ENCODE results near the gene KDM5B.
"Not testable (repeated sequence)": the region's sequence is repeated elsewhere in the genome, so short reads cannot be mapped to it uniquely, and the experiment has no call there.

KDM5B gene

DNA sequence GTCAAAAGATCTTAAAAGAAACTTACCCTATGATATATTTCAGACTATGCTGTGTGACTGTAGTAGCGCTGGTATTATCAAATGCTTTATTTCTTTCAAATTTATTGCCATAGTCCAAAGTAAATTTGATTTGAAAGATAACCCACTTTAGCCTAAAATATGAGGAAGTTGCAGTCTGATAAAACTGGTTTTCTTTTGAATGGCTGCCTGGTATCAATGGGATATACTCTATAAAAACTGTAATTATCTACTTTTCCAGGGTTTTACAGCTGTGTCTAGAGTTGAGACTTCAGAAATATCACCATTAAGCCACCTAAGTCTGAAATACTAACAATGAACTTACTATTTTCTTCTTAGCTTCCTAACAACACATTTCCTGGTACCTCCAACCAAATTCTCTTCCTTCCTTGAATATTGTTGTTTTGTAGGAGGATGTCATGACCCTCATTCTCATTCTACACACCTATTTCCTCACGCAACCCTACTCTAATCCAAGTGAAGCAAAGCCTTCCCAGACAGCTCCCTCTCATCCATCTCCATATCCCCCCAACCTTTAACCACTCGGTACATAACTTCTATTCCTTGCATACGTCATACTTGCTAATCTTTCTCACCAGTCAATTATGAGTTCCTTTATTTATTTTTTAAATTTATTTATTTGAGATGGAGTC lies 17.0 kb downstream of the KDM5B start:
- DNase-seq = no peak

DNA sequence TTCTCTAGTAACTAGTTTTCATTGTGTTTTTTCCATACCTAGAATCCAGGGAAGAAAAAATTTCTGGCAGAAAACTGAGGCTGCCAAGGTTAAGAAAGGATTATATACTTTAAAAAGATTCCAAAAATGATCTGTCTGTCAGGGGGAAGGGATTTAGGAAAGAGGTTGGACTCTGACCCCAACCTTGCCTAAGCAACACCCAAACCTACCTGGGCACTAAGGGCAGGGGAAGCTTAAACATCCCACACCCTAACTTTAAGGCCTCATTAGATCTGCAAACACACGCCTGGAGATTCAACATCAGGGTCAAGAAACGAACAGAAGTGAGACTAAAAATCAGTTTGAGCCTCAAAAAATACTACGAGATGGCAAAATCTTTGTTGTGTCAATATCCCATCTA lies 19.4 kb downstream of the KDM5B start:
- DNase-seq = no peak

DNA sequence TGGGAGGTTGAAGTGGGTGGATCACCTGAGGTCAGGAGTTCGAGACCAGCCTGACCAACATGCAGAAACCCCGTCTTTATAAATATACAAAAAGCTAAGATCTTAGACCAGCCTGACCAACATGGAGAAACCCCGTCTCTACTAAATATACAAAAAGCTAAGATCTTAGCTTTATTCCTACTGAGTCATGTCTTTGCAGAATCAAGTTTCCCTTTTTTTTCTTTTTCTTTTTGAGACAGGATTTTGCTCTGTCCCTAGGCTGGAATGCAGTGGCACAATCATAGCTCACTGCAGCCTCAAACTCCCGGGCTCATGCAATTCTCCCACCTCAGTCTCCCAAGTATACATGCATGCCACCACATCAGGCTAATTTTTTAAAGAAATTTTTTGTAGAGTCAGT lies 21.4 kb downstream of the KDM5B start:
- DNase-seq = no peak

DNA sequence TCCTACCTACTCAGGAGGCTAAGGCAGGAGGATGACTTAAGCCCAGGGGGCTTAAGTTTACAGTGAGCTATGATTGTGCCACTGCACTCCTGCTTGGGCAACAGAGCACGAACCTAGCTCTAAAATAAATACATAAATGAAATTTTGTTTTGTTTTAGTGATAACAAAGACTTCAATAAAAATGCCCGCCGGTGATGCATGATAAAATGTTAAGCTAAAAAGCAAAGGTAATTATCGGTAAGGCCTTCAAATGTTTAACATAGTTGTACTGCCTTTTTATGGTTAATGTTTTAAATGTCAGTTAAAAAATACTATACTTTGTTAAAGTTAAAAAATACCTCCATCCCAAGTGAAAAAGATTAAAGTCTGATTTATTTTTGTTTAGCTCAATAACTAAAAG lies 27.0 kb downstream of the KDM5B start:
- DNase-seq = no peak

DNA sequence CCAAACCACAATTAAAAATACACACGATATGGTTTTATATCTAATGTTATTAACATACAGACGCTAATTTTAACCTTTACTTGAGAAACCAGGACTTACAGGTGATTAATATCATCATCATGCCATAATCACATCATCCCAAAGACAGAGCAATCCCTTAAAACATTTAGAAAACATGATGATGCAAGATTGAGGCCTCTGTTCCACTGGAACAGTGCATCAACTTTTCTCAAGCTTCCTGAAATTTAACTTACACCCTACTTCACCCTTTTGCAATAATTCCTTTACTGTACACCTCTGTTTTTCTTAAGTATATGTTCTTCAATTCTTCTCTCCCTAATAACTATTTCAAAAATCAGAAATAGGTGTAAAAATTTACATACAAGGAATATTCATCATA lies 38.1 kb downstream of the KDM5B start:
- DNase-seq = no peak

DNA sequence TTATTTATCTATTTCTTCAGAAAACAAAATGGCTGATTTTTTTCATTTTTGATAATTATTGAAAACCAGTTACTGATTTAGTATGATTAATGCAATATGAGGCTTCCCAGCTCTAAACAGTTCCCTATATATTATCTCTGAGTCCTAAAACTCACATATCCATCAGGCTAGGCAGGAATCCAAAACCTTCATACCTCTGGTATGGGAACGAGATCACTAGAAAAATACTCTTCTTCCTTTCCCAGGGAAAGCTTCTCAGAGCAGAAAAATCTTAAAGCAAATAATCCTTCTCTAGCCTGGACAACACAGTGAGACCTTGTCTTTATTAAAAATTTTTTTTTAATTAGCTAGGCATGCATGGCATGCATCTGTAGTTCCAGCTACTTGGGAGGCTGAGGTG lies 42.5 kb downstream of the KDM5B start:
- DNase-seq = no peak

DNA sequence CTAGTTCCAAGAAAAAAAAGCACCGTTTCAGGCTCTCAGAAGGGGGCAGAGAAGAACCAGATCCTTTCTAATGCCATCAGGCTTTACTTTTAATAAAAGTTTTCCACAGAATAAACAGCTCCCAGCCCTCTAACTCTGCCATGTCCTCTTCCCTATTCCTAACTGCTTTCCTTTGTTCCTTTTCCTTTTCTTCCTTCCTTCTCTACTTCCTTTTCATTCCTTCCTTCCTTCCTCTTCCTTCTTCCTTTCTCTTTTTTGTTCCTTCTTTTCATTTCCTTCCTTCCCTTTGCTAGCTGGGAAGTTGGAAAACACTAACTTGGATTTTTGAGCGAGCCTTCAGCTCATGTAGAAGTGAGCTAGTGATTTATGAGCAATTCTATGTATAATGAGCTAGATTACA lies 46.2 kb downstream of the KDM5B start:
- no peak for DNase-seq

DNA sequence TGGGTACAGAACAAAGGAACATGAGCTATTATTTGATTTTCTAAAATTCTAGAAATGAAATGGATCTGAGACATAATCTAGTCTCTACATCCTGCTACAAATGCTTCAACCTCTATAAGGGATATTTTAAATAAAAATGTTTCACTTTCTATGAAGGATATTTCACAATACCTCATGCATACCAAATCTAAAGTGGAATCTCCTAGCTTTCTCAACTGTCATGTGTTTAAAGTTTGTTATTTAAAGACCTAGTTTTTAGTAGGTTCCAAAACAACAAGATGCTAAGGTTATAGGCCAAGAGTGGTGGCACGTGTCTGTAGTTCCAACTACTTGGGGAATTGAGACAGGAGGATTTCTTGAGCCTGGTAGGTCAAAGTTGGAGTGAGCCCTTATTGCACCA lies 47.6 kb downstream of the KDM5B start:
- no peak for DNase-seq

DNA sequence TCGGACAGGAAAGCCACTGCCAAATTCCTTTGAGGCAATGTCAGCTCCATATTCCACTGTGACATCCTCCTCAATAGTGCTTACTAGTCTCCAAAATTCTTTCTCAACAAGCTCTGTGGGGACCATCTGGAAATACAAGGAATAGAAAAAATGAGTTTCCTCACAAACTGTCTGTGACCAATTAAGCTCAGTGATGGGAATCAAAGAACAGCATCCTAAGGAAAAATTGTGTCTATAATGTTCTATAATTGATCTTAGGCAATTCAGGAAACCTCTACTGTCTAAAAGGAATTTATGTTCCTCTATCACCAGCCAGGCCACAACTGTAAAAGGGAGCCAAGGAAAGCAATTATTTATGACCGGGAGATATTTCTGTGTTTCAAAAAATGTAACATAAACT lies 51.8 kb downstream of the KDM5B start:
- DNase-seq = no peak

DNA sequence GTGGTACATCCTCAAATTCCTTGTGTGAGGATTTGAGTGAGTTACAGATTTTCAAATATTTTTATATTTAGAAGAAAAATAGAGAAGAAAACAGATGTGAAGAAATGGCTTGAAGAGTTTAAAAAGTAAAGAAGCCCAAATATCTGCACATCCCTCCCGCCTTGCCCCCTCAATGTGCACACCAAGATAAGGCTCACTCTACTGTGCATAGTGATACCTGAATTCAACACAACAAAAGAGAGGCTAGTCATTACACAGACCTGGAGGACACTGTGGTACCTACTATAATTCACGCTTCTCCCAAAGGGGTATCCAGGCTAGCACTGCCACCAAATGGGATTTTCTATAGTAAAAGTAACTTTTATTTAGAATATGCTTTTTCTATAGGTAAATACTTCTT lies 53.9 kb downstream of the KDM5B start:
- DNase-seq = no peak

DNA sequence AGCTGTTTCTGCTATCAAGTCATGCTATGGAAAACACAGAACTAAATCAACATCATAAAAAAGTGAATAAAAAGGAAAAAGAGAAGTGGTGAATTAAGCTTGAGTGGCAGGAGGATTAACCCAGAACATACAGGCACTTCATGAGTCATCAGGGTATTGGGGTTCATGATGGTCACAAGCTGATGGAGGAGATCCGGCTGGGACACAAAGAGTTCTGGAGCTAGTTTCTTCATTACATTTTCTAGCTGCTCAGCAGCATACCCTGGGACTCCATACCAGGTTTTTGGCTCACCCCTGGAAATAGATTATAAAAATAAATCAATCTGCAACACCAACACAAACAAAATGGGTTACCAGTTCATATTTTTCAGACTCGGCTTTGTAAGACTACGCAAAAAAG lies 55.4 kb downstream of the KDM5B start:
- peak in 1 of 2 experiments; percentile 9 for DNase-seq

DNA sequence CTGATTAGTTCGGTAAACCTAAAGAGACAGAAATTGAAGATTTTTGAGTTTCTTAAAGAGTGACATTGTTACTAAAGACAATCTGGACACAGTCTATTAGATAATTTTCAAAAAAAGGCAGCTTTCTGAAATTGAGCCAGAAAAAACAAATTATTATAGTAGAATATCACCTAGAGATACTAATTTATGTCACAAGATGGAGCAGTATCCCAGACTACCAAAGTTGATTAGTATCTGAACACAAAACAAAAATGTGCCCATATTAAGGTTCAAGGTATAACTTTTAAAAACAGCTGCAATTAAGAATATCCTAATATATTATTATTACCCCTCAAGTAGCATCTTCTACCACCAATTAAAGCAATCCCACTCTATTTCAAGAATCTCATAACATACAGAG lies 57.5 kb downstream of the KDM5B start:
- DNase-seq = peak in 1 of 2 experiments; percentile 10

DNA sequence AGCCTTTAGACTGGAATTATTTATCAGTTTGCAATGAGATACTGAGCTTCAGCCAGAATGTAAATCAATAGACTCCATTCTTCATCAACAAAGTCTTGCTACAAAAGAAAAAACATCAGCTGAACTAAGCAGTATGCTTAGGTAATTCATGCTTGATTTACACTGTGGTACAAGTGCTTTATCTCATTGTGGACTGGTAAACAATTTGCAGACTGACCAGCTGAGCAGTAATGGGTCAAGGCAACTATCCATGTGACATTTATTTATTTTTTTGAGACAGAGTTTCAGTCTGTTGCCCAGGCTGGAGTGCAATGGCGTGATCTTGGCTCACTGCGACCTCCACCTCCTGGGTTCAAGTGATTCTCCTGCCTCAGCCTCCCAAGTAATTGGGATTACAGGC lies 58.2 kb downstream of the KDM5B start:
- no peak for DNase-seq

DNA sequence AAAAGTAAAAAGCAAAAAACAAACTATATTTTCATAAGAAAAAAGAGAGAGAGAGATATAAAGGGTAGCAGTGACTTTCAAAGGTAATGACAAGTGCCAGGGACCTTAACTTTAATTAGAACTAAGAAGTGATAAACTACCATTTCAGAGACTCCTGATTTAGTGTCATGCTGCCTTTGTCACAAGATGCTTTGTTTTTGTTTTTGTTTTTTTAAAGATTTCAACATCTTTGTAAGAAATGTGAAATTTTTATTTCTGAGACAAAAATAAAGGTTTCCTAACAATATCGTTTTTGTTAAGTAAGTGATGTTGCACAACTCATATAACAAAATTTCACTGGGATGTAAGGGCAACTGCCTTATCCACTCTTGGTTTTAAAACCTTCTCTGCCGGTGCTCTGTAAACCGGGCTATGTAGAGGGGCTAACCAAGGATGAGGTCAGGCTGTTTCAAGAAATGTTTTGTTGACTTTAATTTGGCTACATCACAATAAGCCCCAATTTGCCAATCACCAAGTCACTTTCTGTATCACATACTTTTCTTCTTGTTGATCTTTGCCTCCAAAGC lies 62.8 kb downstream of the KDM5B start:
- DNase-seq = no peak

DNA sequence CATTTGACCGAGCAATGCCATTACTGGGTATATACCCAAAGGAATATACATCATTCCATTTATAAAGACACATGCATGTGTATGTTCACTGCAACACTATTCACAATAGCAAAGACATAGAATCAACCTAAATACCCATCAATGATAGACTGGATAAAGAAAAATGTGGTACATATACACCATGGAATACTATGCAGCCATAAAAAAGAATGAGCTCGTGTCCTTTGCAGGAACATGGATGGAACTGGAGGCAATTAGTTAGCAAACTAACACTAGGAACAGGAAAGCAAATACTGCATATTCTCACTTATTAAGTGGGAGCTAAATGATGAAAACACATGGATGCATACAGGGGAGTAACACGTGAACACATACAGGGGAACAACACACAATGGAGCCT lies 63.5 kb downstream of the KDM5B start:
- DNase-seq = not testable (repeated sequence)

DNA sequence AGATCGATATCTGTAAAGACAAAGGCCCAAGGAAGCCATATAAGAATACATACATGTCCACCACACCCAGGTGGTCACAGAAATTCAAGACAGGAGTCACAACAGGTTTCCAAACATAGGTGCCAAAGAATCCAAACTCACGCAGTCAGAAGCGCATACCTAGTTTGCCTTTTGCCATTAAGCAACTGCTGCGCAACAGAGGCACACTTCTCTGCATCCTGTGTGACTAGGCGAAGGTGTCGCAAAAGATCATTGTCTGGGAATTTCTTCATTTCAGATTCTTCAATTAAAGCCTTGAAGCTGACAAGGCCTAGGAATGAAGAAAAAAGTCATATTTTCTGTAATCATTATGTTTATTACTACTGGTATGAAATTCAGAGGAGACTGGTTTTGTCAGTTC lies 65.7 kb downstream of the KDM5B start:
- no peak for DNase-seq

DNA sequence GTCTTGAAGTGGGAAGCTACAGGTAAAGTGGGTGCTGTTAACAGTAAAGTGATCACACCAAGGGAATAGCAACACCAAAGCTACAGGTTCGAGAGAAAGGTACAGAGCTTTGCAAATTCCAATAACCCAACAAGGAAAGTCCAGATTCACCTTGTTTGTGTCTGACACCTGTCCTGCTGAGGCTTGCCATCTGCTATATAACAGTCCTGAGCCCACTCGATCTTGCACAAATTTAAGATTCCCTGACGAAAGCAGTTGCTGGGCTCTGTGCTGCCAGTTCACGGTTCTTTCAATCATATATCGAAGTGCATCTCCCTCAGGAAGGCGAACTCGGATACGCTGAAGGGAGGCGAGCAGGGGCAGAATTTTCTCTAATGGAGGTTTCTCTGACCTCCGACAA lies 75.0 kb downstream of the KDM5B start:
- no peak for DNase-seq

DNA sequence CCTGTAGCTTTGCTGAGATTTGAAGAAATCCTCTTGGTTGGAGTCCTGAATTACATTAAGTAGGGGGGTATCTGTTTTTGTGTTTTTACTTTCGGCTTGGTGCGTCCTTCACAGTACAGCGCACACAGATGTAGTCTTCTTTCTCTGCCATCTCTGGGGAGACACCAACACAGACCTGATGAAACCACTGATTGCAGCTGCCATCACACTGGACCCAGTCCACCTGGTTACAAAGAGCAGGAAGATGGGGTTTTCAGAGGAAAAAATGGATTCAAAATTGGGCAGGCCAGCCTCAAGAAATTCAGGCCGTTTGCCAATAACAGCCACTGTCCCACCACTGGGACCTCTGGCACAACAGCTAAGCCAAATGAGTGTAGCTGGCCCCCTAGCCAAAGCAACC lies 79.3 kb downstream of the KDM5B start:
- DNase-seq = no peak

DNA sequence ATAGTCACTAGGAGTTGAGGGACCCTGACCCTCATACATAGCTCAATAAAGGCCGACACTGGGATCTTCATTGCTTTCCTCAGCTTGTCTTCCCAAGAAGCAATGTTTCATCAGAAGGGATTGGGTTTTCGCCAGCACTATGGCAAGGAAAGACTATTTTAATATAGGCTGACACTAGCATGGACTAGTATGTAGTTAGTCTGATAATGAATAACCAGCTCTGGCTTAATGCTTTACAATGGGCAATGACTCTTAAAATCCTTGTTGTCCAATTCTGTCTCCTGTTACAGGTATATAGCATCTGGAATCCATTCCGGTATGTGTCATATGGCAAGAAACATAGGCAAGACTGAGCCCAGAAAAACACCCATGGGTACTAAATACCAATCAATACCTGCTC lies 82.7 kb downstream of the KDM5B start:
- DNase-seq = no peak

DNA sequence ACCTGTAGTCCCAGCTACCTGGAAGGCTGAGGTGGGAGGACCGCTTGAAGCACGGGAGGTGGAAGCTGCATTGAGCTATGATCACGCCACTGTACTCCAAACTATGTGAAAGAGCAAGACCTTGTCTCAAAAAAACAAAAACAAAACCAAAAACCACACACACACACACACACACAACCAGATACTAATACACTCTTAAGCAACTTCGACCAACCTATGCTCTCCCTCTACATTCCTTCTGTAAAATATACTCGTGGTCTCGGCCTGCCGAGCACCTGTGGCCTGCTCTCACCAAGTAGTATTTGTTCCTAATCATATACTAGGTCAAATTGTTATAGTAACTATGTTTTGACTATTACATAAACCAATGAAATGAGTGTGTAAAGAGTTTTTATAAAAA lies 84.5 kb downstream of the KDM5B start:
- no peak for DNase-seq

DNA sequence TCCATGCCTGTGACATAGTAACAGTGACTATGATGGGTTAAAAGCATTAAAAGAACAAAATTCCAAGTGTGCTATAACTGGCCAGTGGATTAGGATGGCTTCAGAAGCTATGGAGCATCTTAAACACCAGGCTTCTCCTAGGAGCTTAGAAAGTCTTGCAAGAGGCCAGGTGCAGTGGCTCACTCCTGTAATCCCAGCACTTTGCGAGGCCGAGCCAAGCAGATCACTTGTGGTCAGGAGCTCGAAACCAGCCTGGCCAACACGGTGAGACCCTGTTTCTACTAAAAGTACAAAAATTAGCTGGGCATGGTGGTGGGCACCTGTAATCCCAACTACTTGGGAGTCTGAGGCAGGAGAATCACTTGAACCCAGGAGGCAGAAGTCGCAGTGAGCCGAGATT lies 85.2 kb downstream of the KDM5B start:
- DNase-seq = not testable (repeated sequence)

DNA sequence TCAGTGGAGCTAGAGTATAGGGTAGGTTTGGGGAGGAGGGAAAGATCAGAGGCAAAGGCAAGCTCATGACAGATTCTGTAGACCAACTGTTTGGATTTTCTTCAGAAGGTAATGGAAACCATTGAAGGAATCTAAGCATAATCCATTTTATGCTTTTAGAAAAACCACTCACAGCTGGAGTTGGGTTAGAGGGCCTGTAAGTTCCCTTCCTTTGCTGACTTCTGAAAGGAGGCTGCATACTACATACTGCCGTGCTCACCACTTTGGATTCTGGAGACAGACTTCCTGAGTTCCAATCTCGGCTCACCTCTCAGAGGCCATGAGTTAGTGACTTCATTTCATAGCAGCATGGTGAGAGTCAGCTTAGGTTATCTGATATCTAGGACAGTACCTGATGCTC lies 91.6 kb downstream of the KDM5B start:
- DNase-seq = no peak

DNA sequence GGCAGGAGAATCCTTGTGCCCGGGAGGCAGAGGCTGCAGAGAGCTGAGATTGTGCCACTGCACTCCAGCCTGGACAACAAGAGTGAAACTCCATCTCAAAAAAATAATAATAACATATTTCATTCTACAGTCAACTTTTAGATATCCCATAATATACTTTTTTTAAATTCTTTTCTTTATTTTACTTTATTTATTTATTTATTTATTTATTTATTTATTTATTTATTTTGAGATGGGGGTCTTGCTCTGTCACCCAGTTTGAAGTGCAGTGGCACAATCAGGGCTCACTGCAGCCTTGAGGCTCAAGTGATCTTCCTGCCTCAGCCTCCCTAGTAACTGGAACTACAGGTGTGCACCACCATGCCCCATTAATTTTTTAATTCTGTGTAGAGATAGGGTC lies 94.0 kb downstream of the KDM5B start:
- not testable (repeated sequence) for DNase-seq

DNA sequence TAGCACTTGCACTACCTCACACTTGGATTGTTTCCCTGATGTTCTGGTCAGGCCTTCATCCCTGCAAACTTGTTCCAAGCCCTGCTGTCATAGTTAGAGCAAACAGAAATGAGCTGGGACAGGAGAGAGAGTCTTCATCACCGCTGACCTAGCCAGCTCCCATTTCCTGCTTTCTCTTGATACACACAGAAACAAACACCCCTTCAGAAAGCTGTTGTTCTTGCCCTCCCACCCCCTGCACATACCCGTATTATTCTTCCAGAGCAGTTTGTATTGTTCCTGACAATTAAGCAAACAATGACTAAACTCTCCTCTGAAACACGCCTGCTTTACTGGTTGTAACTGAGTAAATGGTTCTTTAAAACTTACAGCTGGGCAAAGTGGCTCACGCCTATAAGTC lies 95.1 kb downstream of the KDM5B start:
- no peak for DNase-seq

DNA sequence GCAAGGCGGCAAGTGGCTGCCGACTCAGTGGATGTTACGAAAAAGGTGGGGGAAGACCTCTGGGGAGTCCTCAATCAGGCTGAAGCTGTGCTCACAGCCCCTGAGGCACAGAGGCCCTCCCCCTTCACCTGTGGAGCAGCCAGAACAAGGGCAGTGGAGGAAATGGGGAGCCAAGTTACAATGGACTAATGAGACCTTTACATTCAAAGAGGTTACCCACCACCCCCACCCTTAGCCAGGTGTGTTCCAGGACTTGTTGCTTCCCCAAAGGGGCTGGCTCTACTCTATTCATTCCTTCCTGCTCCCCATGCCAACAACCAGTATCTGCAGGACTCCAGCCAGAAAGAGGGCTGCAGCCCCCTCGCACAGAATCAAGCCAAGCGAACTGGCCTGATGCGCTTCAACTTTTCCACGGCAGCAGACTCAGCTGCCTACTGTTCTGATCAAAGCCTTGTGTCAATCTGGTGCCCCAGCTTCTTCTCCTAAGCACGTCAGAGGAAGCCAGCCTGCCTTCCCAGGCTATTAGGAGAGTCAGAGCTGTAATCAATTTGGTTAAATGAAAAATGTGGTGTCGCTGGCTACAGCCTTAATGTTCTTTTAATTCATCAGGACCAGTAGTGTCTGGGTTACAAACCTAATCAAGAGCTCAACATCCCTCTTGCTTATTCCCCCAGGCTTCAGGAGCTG lies 96.1 kb downstream of the KDM5B start:
- DNase-seq = no peak

All from AML-193 (cell line).